Fibroblast of lung (primary cell): ENCODE data around the gene RS1.

Experiments
- EZH2 ChIP-seq: IDR thresholded peaks from 2 replicates; pipeline ENCODE4 v1.5.1; 2012; ENCODE audit warnings: low read length, control low read depth, mild to moderate bottlenecking; ENCODE audit errors: missing control alignments
- TF ChIP-seq, protein P1 (sequence below), 2 donors: IDR thresholded peaks in 1 of 2; conservative IDR thresholded peaks in 1 of 2; 1 replicate in 1 of 2; 2 replicates in 1 of 2; pipeline ENCODE4 v1.5.1; 2011 to 2012; ENCODE audit warnings: low read length in 2 of 2, control low read depth in 1 of 2, inconsistent platforms in 1 of 2, low read depth in 1 of 2, mild to moderate bottlenecking in 1 of 2

DNA sequence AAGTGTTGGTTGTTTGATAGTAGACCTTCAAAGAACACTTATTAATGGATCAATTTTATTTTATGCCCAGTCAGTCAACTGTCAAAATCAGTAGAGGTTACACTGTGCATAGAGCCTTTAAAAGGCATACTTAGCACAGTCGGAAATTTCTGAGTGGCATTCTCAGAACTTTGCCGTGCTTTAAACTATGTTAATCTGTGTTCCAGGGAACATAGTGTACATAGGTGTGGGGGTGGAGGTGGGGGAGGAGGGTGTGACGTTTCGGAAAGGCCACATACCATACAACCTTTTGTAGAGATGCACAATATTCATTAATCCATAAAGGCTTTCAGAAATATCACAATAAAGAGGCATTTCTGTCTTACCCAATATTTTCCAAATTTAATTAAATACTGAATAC, 75.8 kb downstream of the RS1 start:
- no peak for TF ChIP-seq EZH2
- TF ChIP-seq, protein P1, sequence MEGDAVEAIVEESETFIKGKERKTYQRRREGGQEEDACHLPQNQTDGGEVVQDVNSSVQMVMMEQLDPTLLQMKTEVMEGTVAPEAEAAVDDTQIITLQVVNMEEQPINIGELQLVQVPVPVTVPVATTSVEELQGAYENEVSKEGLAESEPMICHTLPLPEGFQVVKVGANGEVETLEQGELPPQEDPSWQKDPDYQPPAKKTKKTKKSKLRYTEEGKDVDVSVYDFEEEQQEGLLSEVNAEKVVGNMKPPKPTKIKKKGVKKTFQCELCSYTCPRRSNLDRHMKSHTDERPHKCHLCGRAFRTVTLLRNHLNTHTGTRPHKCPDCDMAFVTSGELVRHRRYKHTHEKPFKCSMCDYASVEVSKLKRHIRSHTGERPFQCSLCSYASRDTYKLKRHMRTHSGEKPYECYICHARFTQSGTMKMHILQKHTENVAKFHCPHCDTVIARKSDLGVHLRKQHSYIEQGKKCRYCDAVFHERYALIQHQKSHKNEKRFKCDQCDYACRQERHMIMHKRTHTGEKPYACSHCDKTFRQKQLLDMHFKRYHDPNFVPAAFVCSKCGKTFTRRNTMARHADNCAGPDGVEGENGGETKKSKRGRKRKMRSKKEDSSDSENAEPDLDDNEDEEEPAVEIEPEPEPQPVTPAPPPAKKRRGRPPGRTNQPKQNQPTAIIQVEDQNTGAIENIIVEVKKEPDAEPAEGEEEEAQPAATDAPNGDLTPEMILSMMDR (conservative IDR thresholded peaks at IDR 0.05 in 1 of 2, IDR thresholded peaks at IDR 0.05 in 1 of 2; ENCODE audit: low read depth in 1 of 2, low read length in 2 of 2) = no peak
